Measurements from ENCODE around the gene ZNF552.
"Not testable (repeated sequence)": the region's sequence is repeated elsewhere in the genome, so short reads cannot be mapped to it uniquely, and the experiment has no call there.

DNA sequence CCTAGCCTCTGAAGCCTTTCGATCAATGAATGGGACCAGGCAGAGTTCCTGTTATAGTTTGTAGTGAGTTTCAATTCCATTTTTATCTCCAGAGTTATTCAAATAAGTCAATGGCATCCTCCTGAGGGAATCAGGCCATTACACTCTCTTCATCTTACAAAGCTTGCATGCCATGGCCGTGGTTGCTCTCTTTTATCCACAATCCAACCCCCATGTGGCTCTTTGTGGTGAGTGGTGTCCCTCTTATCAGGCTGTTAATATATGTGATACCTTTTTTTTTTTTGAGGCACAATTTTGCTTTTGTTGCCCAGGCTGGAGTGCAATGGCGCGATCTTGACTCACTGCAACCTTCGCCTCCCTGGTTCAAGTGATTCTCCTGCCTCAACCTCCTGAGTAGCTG lies 22.3 kb upstream of the ZNF552 start:
- not testable (repeated sequence) for TF ChIP-seq RAD21 (IDR thresholded peaks at IDR 0.05; ENCODE audit: low read length); SMC3 (IDR thresholded peaks at IDR 0.05; ENCODE audit: low read depth, low read length); MAFK (IDR thresholded peaks at IDR 0.05; ENCODE audit: low read depth, low read length); BHLHE40 (IDR thresholded peaks at IDR 0.05; ENCODE audit: low read depth, low read length); POLR2A (IDR thresholded peaks at IDR 0.05; ENCODE audit: low read depth, low read length)
- TF ChIP-seq, protein P1, sequence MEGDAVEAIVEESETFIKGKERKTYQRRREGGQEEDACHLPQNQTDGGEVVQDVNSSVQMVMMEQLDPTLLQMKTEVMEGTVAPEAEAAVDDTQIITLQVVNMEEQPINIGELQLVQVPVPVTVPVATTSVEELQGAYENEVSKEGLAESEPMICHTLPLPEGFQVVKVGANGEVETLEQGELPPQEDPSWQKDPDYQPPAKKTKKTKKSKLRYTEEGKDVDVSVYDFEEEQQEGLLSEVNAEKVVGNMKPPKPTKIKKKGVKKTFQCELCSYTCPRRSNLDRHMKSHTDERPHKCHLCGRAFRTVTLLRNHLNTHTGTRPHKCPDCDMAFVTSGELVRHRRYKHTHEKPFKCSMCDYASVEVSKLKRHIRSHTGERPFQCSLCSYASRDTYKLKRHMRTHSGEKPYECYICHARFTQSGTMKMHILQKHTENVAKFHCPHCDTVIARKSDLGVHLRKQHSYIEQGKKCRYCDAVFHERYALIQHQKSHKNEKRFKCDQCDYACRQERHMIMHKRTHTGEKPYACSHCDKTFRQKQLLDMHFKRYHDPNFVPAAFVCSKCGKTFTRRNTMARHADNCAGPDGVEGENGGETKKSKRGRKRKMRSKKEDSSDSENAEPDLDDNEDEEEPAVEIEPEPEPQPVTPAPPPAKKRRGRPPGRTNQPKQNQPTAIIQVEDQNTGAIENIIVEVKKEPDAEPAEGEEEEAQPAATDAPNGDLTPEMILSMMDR (conservative IDR thresholded peaks at IDR 0.05; ENCODE audit: low read depth, low read length) = not testable (repeated sequence)

Measured in IMR-90 (cell line).